IMR-90 (cell line): ENCODE measurements around the gene COL8A1.

Experiments
- CEBPB ChIP-seq: IDR thresholded peaks from 2 replicates; pipeline ENCODE4 v1.6.1; 2012; ENCODE audit warnings: low read depth, low read length, improper control_type of control experiment
- MAZ ChIP-seq: IDR thresholded peaks from 2 replicates; pipeline ENCODE4 v1.6.1; 2012; ENCODE audit warnings: low read depth, mild to moderate bottlenecking, low read length, improper control_type of control experiment, moderate library complexity, borderline replicate concordance
- MXI1 ChIP-seq: IDR thresholded peaks from 2 replicates; pipeline ENCODE4 v1.6.1; 2012; ENCODE audit warnings: low read depth, mild to moderate bottlenecking, low read length, moderate library complexity, borderline replicate concordance
- NFE2L2 ChIP-seq: fragments of 150-350 bp; IDR thresholded peaks from 2 replicates; pipeline ENCODE4 v1.6.1; 2016; ENCODE audit warnings: low read depth, mild to moderate bottlenecking, low read length
- POLR2A ChIP-seq: IDR thresholded peaks from 2 replicates; pipeline ENCODE4 v1.6.1; 2012; ENCODE audit warnings: mild to moderate bottlenecking, low read depth, low read length
- RAD21 ChIP-seq: IDR thresholded peaks from 2 replicates; pipeline ENCODE4 v1.6.1; 2012; ENCODE audit warnings: low read length, improper control_type of control experiment
- RFX5 ChIP-seq: IDR thresholded peaks from 2 replicates; pipeline ENCODE4 v1.8.0; 2012; ENCODE audit warnings: low read depth, mild to moderate bottlenecking, low read length, moderate library complexity
- SMC3 ChIP-seq: fragments of 150-350 bp; IDR thresholded peaks from 2 replicates; pipeline ENCODE4 v1.6.1; 2016; ENCODE audit warnings: low read depth, mild to moderate bottlenecking, antibody characterized with exemption, low read length, moderate library complexity
- TF ChIP-seq, protein P1 (sequence below): conservative IDR thresholded peaks from 2 replicates; pipeline ENCODE4 v1.5.1; 2012; ENCODE audit warnings: mild to moderate bottlenecking, low read depth, low read length, improper control_type of control experiment
- TF ChIP-seq, protein P2 (sequence below): fragments of 150-350 bp; IDR thresholded peaks from 2 replicates; pipeline ENCODE4 v1.6.1; 2017; ENCODE audit warnings: mild to moderate bottlenecking, antibody characterized with exemption, low read length, low read depth

DNA sequence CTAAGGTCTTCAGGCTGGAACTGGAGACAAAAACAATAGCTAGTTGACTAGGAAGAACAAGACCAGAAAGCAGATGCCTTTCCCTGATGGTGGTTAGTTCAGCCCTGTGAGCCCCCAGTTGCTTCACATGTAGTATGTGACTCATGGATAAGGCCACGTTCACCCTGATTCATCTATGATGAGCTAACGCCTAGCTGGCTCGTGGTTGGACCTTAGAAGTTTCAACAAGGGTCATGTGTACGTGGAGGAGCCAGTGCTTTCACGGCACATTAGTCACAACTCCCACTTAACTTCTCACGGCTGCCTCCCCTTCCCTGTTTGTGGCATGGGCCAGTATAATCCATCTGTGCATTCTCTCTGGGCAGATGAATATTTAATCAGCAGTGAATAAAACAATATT is 20.6 kb downstream of the COL8A1 start:
- TF ChIP-seq MAZ (peak; percentile 78; the same call in 1 of the 2 replicates), SMC3 (no peak), RFX5 (no peak), POLR2A (peak; percentile 49; the same call in 1 of the 2 replicates), MXI1 (0 out of 2 replicates have a peak, but pooled peaks have one; percentile 45), CEBPB (peak; percentile 99), NFE2L2 (no peak), RAD21 (0 out of 2 replicates have a peak, but pooled peaks have one; percentile 7)
- TF ChIP-seq, protein P1, sequence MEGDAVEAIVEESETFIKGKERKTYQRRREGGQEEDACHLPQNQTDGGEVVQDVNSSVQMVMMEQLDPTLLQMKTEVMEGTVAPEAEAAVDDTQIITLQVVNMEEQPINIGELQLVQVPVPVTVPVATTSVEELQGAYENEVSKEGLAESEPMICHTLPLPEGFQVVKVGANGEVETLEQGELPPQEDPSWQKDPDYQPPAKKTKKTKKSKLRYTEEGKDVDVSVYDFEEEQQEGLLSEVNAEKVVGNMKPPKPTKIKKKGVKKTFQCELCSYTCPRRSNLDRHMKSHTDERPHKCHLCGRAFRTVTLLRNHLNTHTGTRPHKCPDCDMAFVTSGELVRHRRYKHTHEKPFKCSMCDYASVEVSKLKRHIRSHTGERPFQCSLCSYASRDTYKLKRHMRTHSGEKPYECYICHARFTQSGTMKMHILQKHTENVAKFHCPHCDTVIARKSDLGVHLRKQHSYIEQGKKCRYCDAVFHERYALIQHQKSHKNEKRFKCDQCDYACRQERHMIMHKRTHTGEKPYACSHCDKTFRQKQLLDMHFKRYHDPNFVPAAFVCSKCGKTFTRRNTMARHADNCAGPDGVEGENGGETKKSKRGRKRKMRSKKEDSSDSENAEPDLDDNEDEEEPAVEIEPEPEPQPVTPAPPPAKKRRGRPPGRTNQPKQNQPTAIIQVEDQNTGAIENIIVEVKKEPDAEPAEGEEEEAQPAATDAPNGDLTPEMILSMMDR: no peak
- TF ChIP-seq, protein P2, sequence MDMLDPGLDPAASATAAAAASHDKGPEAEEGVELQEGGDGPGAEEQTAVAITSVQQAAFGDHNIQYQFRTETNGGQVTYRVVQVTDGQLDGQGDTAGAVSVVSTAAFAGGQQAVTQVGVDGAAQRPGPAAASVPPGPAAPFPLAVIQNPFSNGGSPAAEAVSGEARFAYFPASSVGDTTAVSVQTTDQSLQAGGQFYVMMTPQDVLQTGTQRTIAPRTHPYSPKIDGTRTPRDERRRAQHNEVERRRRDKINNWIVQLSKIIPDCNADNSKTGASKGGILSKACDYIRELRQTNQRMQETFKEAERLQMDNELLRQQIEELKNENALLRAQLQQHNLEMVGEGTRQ: peak; percentile 90
